A673 (cell line): Measurements from ENCODE around the gene ARSA. TPM values are rescaled to one million over a fixed set of nuclear protein-coding genes. Genes with fewer than 3 reads are reported as not detected.
"Not testable (repeated sequence)": the region's sequence is repeated elsewhere in the genome, so short reads cannot be mapped to it uniquely, and the experiment has no call there.

Experiments
- BruUV-seq: library from RNA; stranded (reverse); fragments of 400-500 nt; replicated peaks from 2 replicates; lab custom pipeline; 2021; lab: Mats Ljungman, UMichigan
- CTCF ChIA-PET: fragments of 300-600 bp; sonication (Branson Sonifier 250); formaldehyde crosslinking; loops from one replicate; lab custom pipeline; 2022; ENCODE audit warnings: antibody characterized with exemption; lab: Charles Lee
- POLR2A ChIA-PET: fragments of 300-600 bp; sonication (Branson Sonifier 250); formaldehyde crosslinking; loops from one replicate; lab custom pipeline; 2022; ENCODE audit warnings: antibody characterized with exemption; ENCODE audit not compliant: low non-redundant PET; lab: Charles Lee
- DNase-seq: peaks from one replicate; pipeline ENCODE4 v3.0.0-alpha.2; 2015; ENCODE audit warnings: low spot score
- H3K27ac ChIP-seq: fragments of 200-600 bp; sonication (generic); 2 replicates; pipeline ENCODE4 v1.5.1; 2016; ENCODE audit warnings: mixed run types, low read depth, mild to moderate bottlenecking, mixed read lengths, antibody characterized with exemption, low read length; ENCODE audit not compliant: poor library complexity, severe bottlenecking
- H3K27me3 ChIP-seq: fragments of 200-600 bp; sonication (generic); replicated peaks from 2 replicates; pipeline ENCODE4 v1.6.1; 2017; ENCODE audit warnings: mixed run types, low read depth, mild to moderate bottlenecking, mixed read lengths, antibody characterized with exemption, low read length; ENCODE audit not compliant: insufficient read depth, poor library complexity
- H3K36me3 ChIP-seq: fragments of 200-600 bp; sonication (generic); 2 replicates; pipeline ENCODE4 v1.6.1; 2016; ENCODE audit warnings: mixed run types, mild to moderate bottlenecking, mixed read lengths, antibody characterized with exemption, low read length; ENCODE audit not compliant: insufficient read depth, poor library complexity, severe bottlenecking
- H3K4me1 ChIP-seq: fragments of 200-600 bp; sonication (generic); 2 replicates; pipeline ENCODE4 v1.6.1; 2017; ENCODE audit warnings: mixed run types, mild to moderate bottlenecking, mixed read lengths, antibody characterized with exemption, low read length; ENCODE audit not compliant: insufficient read depth, poor library complexity, severe bottlenecking
- H3K4me3 ChIP-seq: fragments of 200-600 bp; sonication (generic); 2 replicates; pipeline ENCODE4 v1.5.1; 2016; ENCODE audit warnings: low read depth, mixed run types, mild to moderate bottlenecking, mixed read lengths, low read length; ENCODE audit not compliant: poor library complexity, severe bottlenecking
- H3K9me3 ChIP-seq: fragments of 200-600 bp; sonication (generic); 2 replicates; pipeline ENCODE4 v1.6.1; 2016; ENCODE audit warnings: mixed run types, low read depth, mild to moderate bottlenecking, mixed read lengths, antibody characterized with exemption, low read length; ENCODE audit not compliant: poor library complexity, severe bottlenecking
- CTCF ChIP-seq: fragments of 300-800, 200-600 bp; sonication (generic); conservative IDR thresholded peaks from 2 replicates; pipeline ENCODE4 v1.5.1; 2017; ENCODE audit warnings: low read depth, mild to moderate bottlenecking, antibody characterized with exemption, low read length, moderate library complexity, mixed read lengths
- EZH2 ChIP-seq: fragments of 200-600 bp; sonication (generic); IDR thresholded peaks from 2 replicates; pipeline ENCODE4 v1.6.1; 2017; ENCODE audit warnings: borderline replicate concordance, low read depth, mild to moderate bottlenecking, mixed read lengths, antibody characterized with exemption, low read length; ENCODE audit not compliant: poor library complexity, severe bottlenecking
- intact Hi-C: fragments of 100-400 bp; cut with micrococcal nuclease; formaldehyde crosslinking; loops from one replicate; pipeline ENCODE4 v1.10.0; 2022; ENCODE audit not compliant: unreplicated experiment
- total RNA-seq: library from RNA; stranded (reverse); gene quantifications from 2 replicates; pipeline ENCODE4 v1.2.3, GENCODE V29; 2021

Gene ARSA
- total RNA-seq, 1 experiment from 2014 or later: 15.6 TPM

DNA sequence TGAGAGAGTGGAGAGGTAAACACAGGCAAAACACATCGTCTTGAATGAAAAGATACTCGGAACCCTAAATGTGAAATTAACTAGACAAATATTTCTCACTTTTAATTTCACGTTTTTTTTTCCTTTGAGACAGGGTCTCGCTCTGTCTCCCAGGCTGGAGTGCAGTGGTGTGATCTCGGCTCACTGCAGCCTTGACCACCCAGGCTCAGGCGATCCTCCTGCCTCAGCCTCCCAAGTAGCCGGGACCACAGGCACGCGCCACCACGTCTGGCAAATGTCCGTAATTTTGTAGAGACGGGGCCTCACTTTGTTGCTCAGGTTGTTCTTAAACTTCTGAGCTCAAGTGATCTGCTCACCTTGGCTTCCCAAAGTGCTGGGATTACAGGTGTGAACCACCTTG lies 37.3 kb upstream of the ARSA start:
- TF ChIP-seq EZH2: no peak
- TF ChIP-seq CTCF: no peak
- Histone ChIP-seq H3K36me3 (no peaks in the 10 kb centered on the region), H3K9me3 (no peaks in the 10 kb centered on the region), H3K4me1 (no peaks in the 10 kb centered on the region), H3K27me3 (peaks cover 8% of the 10 kb centered on the region), H3K4me3 (no peak overlapping the region), H3K27ac (no peak overlapping the region)
- no peak for DNase-seq
- ChIA-PET POLR2A (no interaction called here), CTCF (no interaction called here)
- BruUV-seq: no TSS peak
- intact Hi-C loops: no loop called here

- Histone ChIP-seq H3K27ac (no peak overlapping the region), H3K4me1 (no peaks in the 10 kb centered on the region), H3K27me3 (no peaks in the 10 kb centered on the region), H3K9me3 (no peaks in the 10 kb centered on the region), H3K36me3 (no peaks in the 10 kb centered on the region), H3K4me3 (no peak overlapping the region)
- intact Hi-C loops: no loop called here
- CTCF ChIA-PET: no interaction called here
- TF ChIP-seq CTCF (no peak), EZH2 (no peak)
- DNase-seq: no peak
- BruUV-seq: no TSS peak
- POLR2A ChIA-PET: no interaction called here
Measured at GRCh38 chr22:50660306-50660705, 32.4 kb upstream of the ARSA start.

DNA sequence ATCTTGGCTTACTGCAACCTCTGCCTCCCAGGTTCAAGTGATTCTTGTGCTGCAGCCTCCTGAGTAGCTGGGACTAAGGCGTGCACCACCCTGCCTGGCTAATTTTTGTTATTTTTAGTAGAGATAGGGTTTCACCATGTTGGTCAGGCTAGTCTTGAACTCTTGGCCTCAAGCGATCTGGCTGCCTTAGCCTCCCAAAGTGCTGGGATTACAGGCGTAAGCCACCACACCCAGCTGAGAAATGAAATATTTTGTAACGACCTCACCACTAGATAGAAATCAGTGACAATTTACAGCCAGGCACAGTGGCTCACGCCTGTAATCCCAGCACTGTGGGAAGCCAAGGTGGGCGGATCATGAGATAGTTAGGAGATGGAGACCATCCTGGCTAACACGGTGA lies 31.8 kb upstream of the ARSA start:
- POLR2A ChIA-PET, H3K4me1 ChIP-seq: not testable (repeated sequence)

DNA sequence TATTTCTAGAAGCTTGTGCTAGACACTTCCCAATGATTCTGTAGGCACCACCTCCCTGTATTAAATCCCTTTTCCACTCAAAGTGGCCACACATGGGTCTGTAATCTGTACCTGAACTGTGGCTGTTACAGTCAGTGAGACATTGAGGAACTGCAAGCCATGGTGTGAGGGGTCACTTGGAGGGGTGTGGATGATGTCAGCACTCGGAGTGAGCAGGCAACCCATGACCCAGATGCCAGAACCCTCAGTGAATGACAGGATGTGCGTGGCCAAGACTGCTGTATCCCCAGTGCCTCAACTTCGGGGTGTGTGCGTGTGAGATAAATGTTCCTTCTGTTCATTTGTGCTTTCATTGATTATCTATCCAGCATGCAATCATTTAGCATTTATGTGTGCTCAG lies 30.0 kb upstream of the ARSA start:
- ChIA-PET POLR2A (no interaction called here), CTCF (no interaction called here)

More for the DNA sequence above, 31.8 kb upstream of the ARSA start:
- BruUV-seq, H3K9me3 ChIP-seq, DNase-seq, H3K27ac ChIP-seq, H3K36me3 ChIP-seq, H3K27me3 ChIP-seq, H3K4me3 ChIP-seq, intact Hi-C loops, CTCF ChIA-PET: not testable (repeated sequence)

More for the DNA sequence above, 30.0 kb upstream of the ARSA start:
- no peak for DNase-seq
- H3K4me1 ChIP-seq: no peaks in the 10 kb centered on the region
- no peak overlapping the region for H3K27ac ChIP-seq
- no peaks in the 10 kb centered on the region for H3K36me3 ChIP-seq
- no TSS peak for BruUV-seq
- TF ChIP-seq EZH2 (no peak), CTCF (no peak)
- H3K27me3 ChIP-seq: no peaks in the 10 kb centered on the region
- no peaks in the 10 kb centered on the region for H3K9me3 ChIP-seq
- no peak overlapping the region for H3K4me3 ChIP-seq
- intact Hi-C loops: no loop called here
